Peyer's patch (tissue), 4 donors: ENCODE data around the gene LMAN1.

Experiments
- CTCF ChIP-seq, 6 experiments: fragments of 450-650 bp in 4 of 6; fragments of 200-600 bp in 2 of 6; sonication (generic) in 1 of 6; IDR thresholded peaks; one replicate each; pipeline ENCODE4 v1.5.1; 2017 to 2019; ENCODE audit warnings: antibody characterized with exemption in 6 of 6, mild to moderate bottlenecking in 3 of 6, moderate library complexity in 1 of 6
- POLR2A ChIP-seq, 2 donors: fragments of 450-650 bp; IDR thresholded peaks; one replicate each; pipeline ENCODE4 v1.5.1; 2017; ENCODE audit warnings: antibody characterized with exemption in 2 of 2, mild to moderate bottlenecking in 2 of 2, moderate library complexity in 2 of 2

- no peak for TF ChIP-seq CTCF (IDR thresholded peaks at IDR 0.05)
- TF ChIP-seq POLR2A (IDR thresholded peaks at IDR 0.05), result no peak
Measured at GRCh38 chr18:59380706-59381105, 21.6 kb upstream of the LMAN1 start.
